Measurements from ENCODE around the gene CEP41.

DNA sequence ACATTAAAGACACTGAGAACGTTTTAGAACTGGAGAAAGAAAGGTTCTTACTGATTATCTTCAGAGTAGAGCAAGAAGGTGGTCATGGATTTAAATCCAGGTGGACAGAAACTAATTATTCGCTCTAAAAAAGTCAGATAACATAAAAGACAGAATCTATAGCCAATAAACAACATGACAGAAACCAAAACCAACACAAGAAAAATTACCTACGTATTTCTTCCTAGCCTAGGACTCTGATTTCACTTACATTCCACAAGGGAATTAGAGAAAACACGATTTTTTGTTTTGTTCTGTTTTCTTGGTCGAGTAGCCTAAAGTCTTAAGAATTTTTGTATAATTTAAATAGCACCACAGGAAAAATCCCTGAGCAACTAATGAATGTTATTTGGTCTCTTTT is 45.4 kb downstream of the CEP41 start:
- TF ChIP-seq, protein P1, sequence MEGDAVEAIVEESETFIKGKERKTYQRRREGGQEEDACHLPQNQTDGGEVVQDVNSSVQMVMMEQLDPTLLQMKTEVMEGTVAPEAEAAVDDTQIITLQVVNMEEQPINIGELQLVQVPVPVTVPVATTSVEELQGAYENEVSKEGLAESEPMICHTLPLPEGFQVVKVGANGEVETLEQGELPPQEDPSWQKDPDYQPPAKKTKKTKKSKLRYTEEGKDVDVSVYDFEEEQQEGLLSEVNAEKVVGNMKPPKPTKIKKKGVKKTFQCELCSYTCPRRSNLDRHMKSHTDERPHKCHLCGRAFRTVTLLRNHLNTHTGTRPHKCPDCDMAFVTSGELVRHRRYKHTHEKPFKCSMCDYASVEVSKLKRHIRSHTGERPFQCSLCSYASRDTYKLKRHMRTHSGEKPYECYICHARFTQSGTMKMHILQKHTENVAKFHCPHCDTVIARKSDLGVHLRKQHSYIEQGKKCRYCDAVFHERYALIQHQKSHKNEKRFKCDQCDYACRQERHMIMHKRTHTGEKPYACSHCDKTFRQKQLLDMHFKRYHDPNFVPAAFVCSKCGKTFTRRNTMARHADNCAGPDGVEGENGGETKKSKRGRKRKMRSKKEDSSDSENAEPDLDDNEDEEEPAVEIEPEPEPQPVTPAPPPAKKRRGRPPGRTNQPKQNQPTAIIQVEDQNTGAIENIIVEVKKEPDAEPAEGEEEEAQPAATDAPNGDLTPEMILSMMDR (conservative IDR thresholded peaks at IDR 0.05) = no peak
- TF ChIP-seq ZFX (IDR thresholded peaks at IDR 0.05) = no peak
